ENCODE data around the gene OR56B1.
"Not testable (repeated sequence)": the region's sequence is repeated elsewhere in the genome, so short reads cannot be mapped to it uniquely, and the experiment has no call there.

The OR56B1 gene

DNA sequence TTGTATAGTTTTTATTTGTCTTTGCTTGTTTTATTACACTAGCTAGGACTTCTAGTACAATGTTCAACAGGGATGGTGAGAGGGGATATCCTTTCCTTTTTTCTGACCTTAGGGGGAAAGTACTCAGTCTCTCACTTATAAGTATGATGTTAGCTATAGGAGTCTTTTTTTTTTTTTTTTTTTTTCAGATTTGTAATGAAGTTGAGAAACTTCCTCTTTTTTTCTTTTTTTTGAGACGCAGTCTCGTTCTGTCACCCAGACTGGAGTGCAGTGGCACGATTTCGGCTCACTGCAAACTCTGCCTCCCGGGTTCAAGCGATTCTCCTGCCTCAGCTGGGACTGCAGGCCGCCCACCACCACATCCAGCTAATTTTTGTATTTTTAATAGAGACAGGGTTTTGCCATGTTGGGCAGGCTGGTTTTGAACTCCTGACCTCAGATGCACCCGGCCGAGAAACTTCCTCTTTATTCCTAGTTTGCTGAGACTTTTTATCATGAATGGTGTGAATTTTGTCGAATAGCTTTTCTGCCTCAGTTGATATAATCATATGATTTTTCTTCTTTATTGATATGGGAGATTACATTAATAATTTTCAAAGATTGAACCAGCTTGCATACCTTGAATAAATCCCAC is 35.7 kb upstream of the OR56B1 start:
- no peak overlapping the region for H3K4me3 ChIP-seq (ENCODE audit: low read depth in 1 of 2, low read length in 2 of 2)
- H3K9me3 ChIP-seq (ENCODE audit: control insufficient read depth in 1 of 2, low read length in 2 of 2): no peaks in the 10 kb centered on the region
- H3K36me3 ChIP-seq (ENCODE audit: control insufficient read depth in 1 of 2, insufficient read depth in 2 of 2, low read length in 2 of 2): peaks cover 27 to 34% of the 10 kb centered on the region in 2 donors
- H3K27ac ChIP-seq (ENCODE audit: low read length): no peak overlapping the region
- no peaks in the 10 kb centered on the region for H3K27me3 ChIP-seq (ENCODE audit: low read depth, low read length)
- H3K4me1 ChIP-seq (ENCODE audit: control insufficient read depth in 1 of 2, insufficient read depth in 2 of 2, low read length in 2 of 2): no peaks in the 10 kb centered on the region

DNA sequence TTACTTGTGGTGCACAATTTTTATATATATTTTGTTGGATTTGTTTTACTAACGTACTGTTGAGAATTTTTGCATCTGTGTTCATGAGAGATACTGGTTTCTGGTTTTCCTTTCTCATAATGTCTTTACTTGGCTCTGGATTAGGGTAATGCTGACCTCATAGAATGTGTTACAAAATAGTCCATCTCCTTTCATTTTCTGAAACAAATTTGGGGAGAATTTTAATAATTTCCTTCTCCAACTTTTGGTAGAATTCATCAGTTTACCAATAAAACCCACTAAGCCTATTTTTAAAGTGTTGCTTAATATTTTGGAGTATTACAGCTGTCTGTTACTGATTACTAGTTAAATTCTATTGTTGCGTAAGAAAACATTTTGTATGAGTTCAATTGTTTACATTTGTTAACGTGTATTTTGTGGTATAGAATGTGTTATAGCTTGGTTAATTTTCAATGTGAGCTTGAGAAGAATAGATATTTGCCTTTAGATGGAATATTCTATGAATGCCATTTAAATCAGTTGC is 35.1 kb upstream of the OR56B1 start:
- H3K4me1 ChIP-seq (ENCODE audit: control insufficient read depth in 1 of 2, insufficient read depth in 2 of 2, low read length in 2 of 2): no peaks in the 10 kb centered on the region
- no peak overlapping the region for H3K27ac ChIP-seq (ENCODE audit: low read length)
- H3K9me3 ChIP-seq (ENCODE audit: control insufficient read depth in 1 of 2, low read length in 2 of 2): no peaks in the 10 kb centered on the region
- no peaks in the 10 kb centered on the region for H3K27me3 ChIP-seq (ENCODE audit: low read depth, low read length)
- H3K36me3 ChIP-seq (ENCODE audit: control insufficient read depth in 1 of 2, insufficient read depth in 2 of 2, low read length in 2 of 2): peaks cover 27 to 33% of the 10 kb centered on the region in 2 donors
- no peak overlapping the region for H3K4me3 ChIP-seq (ENCODE audit: low read depth in 1 of 2, low read length in 2 of 2)

DNA sequence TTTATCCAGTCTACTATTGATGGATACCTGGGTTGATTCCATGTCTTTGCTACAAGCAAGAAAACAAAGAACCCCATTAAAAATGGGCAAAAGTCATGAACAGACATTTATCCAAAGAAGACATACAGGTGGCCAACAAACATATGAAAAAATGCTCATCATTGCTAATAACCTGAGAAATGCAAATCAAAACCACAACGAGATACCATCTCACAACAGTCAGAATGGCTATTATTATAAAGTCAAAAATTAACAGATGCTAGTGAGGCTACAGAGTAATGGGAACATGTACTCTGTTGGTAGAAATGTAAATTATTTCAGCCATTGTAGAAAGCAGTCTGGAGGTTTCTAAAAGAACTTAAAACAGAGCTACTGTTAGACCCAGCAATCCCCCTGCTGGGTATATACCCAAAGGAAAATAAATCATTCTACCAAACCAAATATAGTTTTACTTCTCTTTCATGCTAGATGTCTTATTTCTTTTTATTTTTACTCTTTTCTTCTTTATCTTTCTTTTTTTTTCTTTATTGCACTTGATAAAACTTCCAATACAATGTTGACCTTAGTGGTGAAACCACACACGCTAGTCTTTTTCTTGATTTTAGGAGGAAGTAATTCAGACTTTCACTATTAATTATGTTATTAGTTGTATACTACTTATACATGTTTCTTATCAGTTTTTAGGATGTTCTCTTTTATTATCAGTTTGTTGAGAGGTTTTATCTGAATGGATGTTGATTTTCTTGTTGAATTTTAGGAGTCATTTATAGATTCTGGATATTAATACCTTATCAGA is 32.3 kb upstream of the OR56B1 start:
- Histone ChIP-seq H3K4me1 (ENCODE audit: control insufficient read depth in 1 of 2, insufficient read depth in 2 of 2, low read length in 2 of 2) (no peaks in the 10 kb centered on the region), H3K27me3 (ENCODE audit: low read depth, low read length) (no peaks in the 10 kb centered on the region), H3K4me3 (ENCODE audit: low read depth in 1 of 2, low read length in 2 of 2) (no peak overlapping the region), H3K27ac (ENCODE audit: low read length) (no peak overlapping the region), H3K36me3 (ENCODE audit: control insufficient read depth in 1 of 2, insufficient read depth in 2 of 2, low read length in 2 of 2) (peaks cover 22 to 32% of the 10 kb centered on the region in 2 donors), H3K9me3 (ENCODE audit: control insufficient read depth in 1 of 2, low read length in 2 of 2) (no peaks in the 10 kb centered on the region)

DNA sequence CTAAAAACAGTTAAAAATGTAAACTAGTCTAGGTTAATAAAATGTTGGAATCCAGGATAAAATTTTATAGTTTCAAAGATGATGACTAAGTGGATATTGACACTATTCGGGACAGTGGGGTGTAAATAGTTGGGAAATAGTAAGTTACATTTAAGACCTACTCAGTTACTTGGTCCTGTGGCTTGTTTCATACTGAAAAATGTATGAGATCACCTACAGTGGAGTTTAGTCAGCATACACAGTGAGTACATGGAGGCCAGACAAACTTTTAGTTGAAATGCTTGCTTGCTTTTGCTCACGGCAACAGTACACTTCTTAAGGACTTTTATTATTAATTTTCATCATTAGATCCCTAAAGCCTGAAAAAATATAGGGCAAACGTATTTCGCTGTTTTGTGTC is 30.6 kb upstream of the OR56B1 start:
- Histone ChIP-seq H3K36me3 (ENCODE audit: control insufficient read depth in 1 of 2, insufficient read depth in 2 of 2, low read length in 2 of 2) (peaks cover 30 to 47% of the 10 kb centered on the region in 2 donors), H3K27ac (ENCODE audit: low read length) (no peak overlapping the region), H3K9me3 (ENCODE audit: control insufficient read depth in 1 of 2, low read length in 2 of 2) (no peaks in the 10 kb centered on the region), H3K27me3 (ENCODE audit: low read depth, low read length) (no peaks in the 10 kb centered on the region), H3K4me3 (ENCODE audit: low read depth in 1 of 2, low read length in 2 of 2) (no peak overlapping the region), H3K4me1 (ENCODE audit: control insufficient read depth in 1 of 2, insufficient read depth in 2 of 2, low read length in 2 of 2) (no peaks in the 10 kb centered on the region)

DNA sequence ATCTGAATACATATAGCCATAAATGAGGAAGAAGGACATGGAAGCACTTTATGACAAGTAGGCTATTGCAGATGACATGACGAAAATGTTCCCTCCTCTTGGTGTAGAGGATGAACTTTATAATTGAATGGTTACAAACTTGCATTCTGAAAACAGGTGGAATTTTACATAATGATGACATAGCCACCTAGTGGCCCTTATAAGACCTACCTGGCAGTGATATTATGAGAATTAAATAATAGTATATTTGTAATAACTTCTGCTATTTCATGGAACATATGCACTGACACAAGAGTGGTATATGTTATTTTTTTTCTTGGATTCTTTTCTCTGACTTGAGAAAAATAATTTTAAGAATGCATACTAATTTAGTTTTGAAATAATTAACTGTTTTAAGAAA is 23.7 kb upstream of the OR56B1 start:
- Histone ChIP-seq H3K27me3 (ENCODE audit: low read depth, low read length) (no peaks in the 10 kb centered on the region), H3K4me1 (ENCODE audit: control insufficient read depth in 1 of 2, insufficient read depth in 2 of 2, low read length in 2 of 2) (no peaks in the 10 kb centered on the region), H3K4me3 (ENCODE audit: low read depth in 1 of 2, low read length in 2 of 2) (no peak overlapping the region), H3K9me3 (ENCODE audit: control insufficient read depth in 1 of 2, low read length in 2 of 2) (no peaks in the 10 kb centered on the region), H3K36me3 (ENCODE audit: control insufficient read depth in 1 of 2, insufficient read depth in 2 of 2, low read length in 2 of 2) (peaks cover 18 to 28% of the 10 kb centered on the region in 2 donors), H3K27ac (ENCODE audit: low read length) (no peak overlapping the region)

GRCh38 chr11:5713695-5714094 is 22.6 kb upstream of the OR56B1 start:
- Histone ChIP-seq H3K27me3 (ENCODE audit: low read depth, low read length) (no peaks in the 10 kb centered on the region), H3K36me3 (ENCODE audit: control insufficient read depth in 1 of 2, insufficient read depth in 2 of 2, low read length in 2 of 2) (peaks cover 11 to 17% of the 10 kb centered on the region in 2 donors), H3K4me1 (ENCODE audit: control insufficient read depth in 1 of 2, insufficient read depth in 2 of 2, low read length in 2 of 2) (no peaks in the 10 kb centered on the region), H3K4me3 (ENCODE audit: low read depth in 1 of 2, low read length in 2 of 2) (no peak overlapping the region), H3K9me3 (ENCODE audit: control insufficient read depth in 1 of 2, low read length in 2 of 2) (no peaks in the 10 kb centered on the region), H3K27ac (ENCODE audit: low read length) (no peak overlapping the region)

GRCh38 chr11:5716518-5716917 is 19.7 kb upstream of the OR56B1 start:
- H3K9me3 ChIP-seq (ENCODE audit: control insufficient read depth in 1 of 2, low read length in 2 of 2); H3K4me1 ChIP-seq (ENCODE audit: control insufficient read depth in 1 of 2, insufficient read depth in 2 of 2, low read length in 2 of 2); H3K27ac ChIP-seq (ENCODE audit: low read length); H3K27me3 ChIP-seq (ENCODE audit: low read depth, low read length); H3K4me3 ChIP-seq (ENCODE audit: low read depth in 1 of 2, low read length in 2 of 2); H3K36me3 ChIP-seq (ENCODE audit: control insufficient read depth in 1 of 2, insufficient read depth in 2 of 2, low read length in 2 of 2): not testable (repeated sequence)

DNA sequence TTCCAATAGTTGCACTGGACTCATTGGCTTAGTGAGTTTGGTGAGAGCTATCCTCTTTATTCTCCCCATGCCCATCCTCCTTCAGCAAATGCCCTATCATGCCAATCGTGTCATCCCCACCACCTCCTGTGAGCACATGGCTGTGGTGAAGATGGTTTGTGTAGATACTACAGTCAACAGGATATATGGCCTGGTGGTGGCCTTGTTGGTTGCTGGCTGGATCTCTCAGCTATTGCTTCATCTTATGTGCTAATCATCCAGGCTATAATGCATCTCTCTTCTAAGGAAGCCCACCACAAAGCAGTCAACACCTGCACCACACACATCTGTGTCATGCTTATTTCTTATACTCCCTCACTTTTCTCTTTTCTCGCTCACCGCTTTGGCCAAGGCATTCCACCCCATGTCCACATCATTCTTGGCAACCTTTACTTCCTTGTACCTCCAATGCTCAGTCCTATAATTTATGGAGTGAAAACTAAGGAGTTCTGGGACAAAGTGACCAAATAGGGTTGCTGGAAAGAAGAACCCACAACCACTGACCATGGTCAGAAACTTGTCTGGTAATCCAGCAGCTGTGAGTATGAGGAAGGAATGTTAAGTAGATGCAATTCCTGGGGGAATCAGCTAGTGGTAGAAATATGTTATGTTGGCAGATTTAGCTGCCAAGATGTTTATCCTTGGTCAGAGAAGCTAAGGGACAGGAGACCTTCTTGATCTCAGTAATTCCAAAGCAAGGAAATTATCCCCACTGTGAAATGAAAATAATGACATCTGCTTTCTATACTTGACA is 16.3 kb upstream of the OR56B1 start:
- H3K4me3 ChIP-seq (ENCODE audit: low read depth in 1 of 2, low read length in 2 of 2): no peak overlapping the region
- H3K27me3 ChIP-seq (ENCODE audit: low read depth, low read length): no peaks in the 10 kb centered on the region
- no peaks in the 10 kb centered on the region for H3K9me3 ChIP-seq (ENCODE audit: control insufficient read depth in 1 of 2, low read length in 2 of 2)
- H3K36me3 ChIP-seq (ENCODE audit: control insufficient read depth in 1 of 2, insufficient read depth in 2 of 2, low read length in 2 of 2): no peaks in the 10 kb centered on the region
- H3K27ac ChIP-seq (ENCODE audit: low read length): no peak overlapping the region
- no peaks in the 10 kb centered on the region for H3K4me1 ChIP-seq (ENCODE audit: control insufficient read depth in 1 of 2, insufficient read depth in 2 of 2, low read length in 2 of 2)

DNA sequence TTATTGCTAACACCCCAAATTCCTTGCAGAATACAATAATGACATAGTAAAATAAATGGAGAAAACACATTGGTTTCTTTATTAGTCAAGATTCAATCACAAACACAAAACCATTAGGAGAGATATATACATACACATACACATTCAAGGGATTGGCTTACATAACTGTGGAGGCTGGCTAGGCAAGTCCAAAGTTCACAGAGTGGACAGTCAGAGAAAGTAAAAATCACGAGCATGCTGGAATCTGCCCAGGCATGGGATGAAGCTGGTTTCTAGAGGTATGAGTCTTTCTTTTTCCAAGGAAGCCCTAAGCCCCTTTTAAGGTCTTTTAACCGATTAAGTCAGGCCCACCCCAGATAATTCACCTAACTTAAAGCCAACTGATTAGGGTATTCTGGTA is 13.6 kb upstream of the OR56B1 start:
- Histone ChIP-seq H3K4me3 (ENCODE audit: low read depth in 1 of 2, low read length in 2 of 2) (no peak overlapping the region), H3K4me1 (ENCODE audit: control insufficient read depth in 1 of 2, insufficient read depth in 2 of 2, low read length in 2 of 2) (no peaks in the 10 kb centered on the region), H3K27me3 (ENCODE audit: low read depth, low read length) (no peaks in the 10 kb centered on the region), H3K9me3 (ENCODE audit: control insufficient read depth in 1 of 2, low read length in 2 of 2) (no peaks in the 10 kb centered on the region), H3K27ac (ENCODE audit: low read length) (no peak overlapping the region), H3K36me3 (ENCODE audit: control insufficient read depth in 1 of 2, insufficient read depth in 2 of 2, low read length in 2 of 2) (no peaks in the 10 kb centered on the region)

DNA sequence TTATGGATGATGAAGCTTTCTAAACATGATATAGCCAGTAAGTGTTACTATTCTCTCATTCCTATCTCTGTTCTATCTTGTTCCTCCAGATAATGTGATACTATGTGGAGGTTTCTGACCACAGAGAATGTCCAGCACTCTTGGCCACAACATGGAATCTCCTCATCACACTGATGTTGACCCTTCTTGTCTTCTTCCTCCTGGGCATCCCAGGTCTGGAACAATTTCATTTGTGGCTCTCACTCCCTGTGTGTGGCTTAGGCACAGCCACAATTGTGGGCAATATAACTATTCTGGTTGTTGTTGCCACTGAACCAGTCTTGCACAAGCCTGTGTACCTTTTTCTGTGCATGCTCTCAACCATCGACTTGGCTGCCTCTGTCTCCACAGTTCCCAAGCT is 9.9 kb upstream of the OR56B1 start:
- Histone ChIP-seq H3K27me3 (ENCODE audit: low read depth, low read length) (no peaks in the 10 kb centered on the region), H3K9me3 (ENCODE audit: control insufficient read depth in 1 of 2, low read length in 2 of 2) (no peaks in the 10 kb centered on the region), H3K36me3 (ENCODE audit: control insufficient read depth in 1 of 2, insufficient read depth in 2 of 2, low read length in 2 of 2) (no peaks in the 10 kb centered on the region), H3K4me1 (ENCODE audit: control insufficient read depth in 1 of 2, insufficient read depth in 2 of 2, low read length in 2 of 2) (no peaks in the 10 kb centered on the region), H3K27ac (ENCODE audit: low read length) (no peak overlapping the region), H3K4me3 (ENCODE audit: low read depth in 1 of 2, low read length in 2 of 2) (no peak overlapping the region)

DNA sequence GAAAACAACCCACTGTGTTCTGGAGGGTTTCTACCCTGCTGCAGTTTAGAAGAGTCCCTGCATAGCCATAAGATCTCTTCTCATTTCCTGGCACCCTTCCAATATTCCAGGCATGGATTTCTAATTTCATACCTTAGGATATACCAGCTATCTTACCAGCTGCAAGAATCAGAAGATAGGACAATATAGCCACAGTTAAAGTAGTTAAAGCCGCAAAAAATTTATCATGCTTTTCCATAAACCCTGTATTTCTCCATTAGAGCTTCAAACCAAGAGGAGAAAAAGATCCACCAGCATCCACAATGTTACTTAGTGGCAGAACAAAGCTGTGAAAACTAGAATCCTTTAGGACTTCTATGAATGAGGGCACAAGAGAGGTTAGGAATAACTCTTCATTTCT is 8.6 kb upstream of the OR56B1 start:
- H3K4me1 ChIP-seq (ENCODE audit: control insufficient read depth in 1 of 2, insufficient read depth in 2 of 2, low read length in 2 of 2): no peaks in the 10 kb centered on the region
- H3K27me3 ChIP-seq (ENCODE audit: low read depth, low read length): no peaks in the 10 kb centered on the region
- H3K27ac ChIP-seq (ENCODE audit: low read length): no peak overlapping the region
- H3K4me3 ChIP-seq (ENCODE audit: low read depth in 1 of 2, low read length in 2 of 2): no peak overlapping the region
- H3K36me3 ChIP-seq (ENCODE audit: control insufficient read depth in 1 of 2, insufficient read depth in 2 of 2, low read length in 2 of 2): no peaks in the 10 kb centered on the region
- H3K9me3 ChIP-seq (ENCODE audit: control insufficient read depth in 1 of 2, low read length in 2 of 2): no peaks in the 10 kb centered on the region

Measured in muscle layer of duodenum (tissue), 2 donors.